Stimulated activated CD8-positive, alpha-beta memory T cell treated with anti-CD3 and anti-CD28 coated beads, Interleukin-7, amount 100 ng/mL, for 24 hours (primary cell): Measurements from ENCODE around the gene WWC2.

Experiments used
- DNase-seq: peaks from one replicate; pipeline ENCODE4 v3.0.0-alpha.2; 2020; ENCODE audit warnings: low read depth

WWC2 gene

GRCh38 chr4:183098723-183099536 lies at the start of gene WWC2:
TSS of gene WWC2 (plus strand) at chr4:183099257. CDS start at chr4:183099492, 235 bp downstream.
- DNase-seq: no peak

- DNase-seq: no peak
These were observed 45.4 kb upstream of the WWC2 start for GRCh38 chr4:183053681-183054080.

- DNase-seq: no peak
These were observed 41.8 kb upstream of the WWC2 start for GRCh38 chr4:183057255-183057654.

DNA sequence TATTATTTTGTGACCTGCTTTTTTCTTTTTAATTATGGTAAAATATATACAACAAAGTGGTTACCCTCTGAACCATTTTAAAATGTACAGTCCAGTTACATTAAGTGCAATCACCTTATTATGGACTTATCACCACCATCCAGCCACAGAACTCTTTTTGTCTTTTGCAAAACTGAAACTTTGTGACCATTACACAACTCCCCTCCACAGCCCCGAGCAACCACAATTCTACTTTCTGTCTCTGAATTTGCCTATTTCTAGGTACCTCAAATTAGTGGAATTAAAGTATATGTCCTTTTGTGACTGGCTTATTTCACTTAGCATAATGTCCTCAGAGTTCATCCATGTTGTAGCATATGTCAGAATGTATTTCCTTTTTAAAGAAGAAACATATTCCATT lies 39.3 kb upstream of the WWC2 start:
- no peak for DNase-seq

- DNase-seq: no peak
These were observed 30.6 kb upstream of the WWC2 start for GRCh38 chr4:183068502-183068901.

GRCh38 chr4:183071222-183071621 lies 27.8 kb upstream of the WWC2 start:
- no peak for DNase-seq

GRCh38 chr4:183072176-183072575 lies 26.9 kb upstream of the WWC2 start:
- no peak for DNase-seq

- no peak for DNase-seq
These were observed 25.3 kb upstream of the WWC2 start for GRCh38 chr4:183073838-183074145.

GRCh38 chr4:183074288-183074990 lies 24.6 kb upstream of the WWC2 start:
- no peak for DNase-seq

- DNase-seq: no peak
These were observed 20.4 kb upstream of the WWC2 start for GRCh38 chr4:183078634-183079033.

- no peak for DNase-seq
These were observed 18.5 kb upstream of the WWC2 start for GRCh38 chr4:183080372-183081115.

GRCh38 chr4:183081116-183081469 lies 18.0 kb upstream of the WWC2 start:
- DNase-seq: no peak

- no peak for DNase-seq
These were observed 17.0 kb upstream of the WWC2 start for GRCh38 chr4:183082053-183082452.

DNA sequence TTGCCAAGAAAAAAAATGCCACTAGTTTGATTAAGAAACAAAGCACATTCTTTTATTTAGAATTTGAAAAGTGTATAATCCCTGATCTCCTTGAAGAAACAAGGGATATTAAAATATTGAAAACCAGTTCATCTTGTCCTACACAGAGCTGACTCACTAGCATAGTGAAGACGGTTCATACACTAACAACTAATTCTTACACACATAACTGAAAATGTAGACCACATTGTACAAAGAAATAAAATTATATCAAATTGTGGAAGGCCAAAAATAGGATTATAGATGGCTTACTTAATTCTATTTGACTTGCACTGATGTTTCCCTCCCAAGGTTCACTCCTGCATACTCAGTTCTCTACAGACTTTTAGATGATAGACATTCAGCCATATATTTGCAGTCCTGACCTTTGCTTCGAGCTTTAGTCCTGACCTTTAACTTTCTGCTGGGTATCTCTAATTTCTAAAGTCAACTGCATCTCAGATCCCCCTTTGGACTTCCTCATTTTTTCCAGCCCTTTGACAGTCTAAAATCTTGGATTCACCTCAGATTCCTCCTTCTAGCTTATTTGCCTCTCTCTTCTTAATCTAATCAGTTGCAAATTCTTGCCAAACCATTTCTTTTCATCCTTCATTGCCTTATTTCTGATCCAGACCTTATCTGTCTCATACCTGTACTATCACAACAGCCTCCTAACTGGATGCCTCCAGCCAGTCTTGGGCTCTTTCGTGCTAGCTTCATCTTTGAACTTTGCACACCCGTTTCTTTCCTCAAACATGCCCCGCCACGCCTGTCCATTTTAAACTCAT lies 4.5 kb upstream of the WWC2 start:
- DNase-seq: no peak

GRCh38 chr4:183095199-183095512 lies 3.9 kb upstream of the WWC2 start:
- no peak for DNase-seq

DNA sequence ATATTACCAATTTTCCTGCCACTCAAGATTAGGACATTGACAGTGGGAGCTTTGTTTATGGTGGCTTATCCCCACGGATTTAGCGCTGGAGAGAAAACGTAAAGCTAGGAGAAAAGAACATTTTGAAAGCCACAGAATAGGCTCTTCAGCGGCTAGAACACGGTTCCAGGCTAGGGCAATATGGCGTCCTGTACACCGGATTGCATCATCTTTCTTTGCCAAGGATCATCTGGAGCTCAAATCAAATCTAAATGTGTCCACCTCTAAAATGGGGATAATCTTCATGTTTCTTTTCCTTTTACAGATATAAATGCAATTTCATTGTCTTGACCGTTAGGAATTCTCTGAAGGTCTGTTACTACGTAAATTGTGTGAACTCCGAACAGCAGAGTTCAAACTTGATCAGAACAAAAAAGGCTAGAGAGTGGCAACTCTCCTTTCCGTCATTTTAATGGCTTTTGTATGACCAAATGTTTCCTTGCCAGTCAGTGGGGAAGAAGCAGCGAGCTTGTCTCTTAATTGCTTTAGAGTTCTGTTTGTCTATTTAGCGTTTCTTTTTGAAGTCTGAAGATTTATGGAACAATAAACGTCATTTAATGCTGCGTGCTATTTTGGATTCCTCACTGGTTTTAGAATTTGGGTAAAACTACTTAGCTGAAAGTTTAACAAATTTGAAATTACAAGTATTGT lies 2.6 kb upstream of the WWC2 start:
- DNase-seq: no peak

DNA sequence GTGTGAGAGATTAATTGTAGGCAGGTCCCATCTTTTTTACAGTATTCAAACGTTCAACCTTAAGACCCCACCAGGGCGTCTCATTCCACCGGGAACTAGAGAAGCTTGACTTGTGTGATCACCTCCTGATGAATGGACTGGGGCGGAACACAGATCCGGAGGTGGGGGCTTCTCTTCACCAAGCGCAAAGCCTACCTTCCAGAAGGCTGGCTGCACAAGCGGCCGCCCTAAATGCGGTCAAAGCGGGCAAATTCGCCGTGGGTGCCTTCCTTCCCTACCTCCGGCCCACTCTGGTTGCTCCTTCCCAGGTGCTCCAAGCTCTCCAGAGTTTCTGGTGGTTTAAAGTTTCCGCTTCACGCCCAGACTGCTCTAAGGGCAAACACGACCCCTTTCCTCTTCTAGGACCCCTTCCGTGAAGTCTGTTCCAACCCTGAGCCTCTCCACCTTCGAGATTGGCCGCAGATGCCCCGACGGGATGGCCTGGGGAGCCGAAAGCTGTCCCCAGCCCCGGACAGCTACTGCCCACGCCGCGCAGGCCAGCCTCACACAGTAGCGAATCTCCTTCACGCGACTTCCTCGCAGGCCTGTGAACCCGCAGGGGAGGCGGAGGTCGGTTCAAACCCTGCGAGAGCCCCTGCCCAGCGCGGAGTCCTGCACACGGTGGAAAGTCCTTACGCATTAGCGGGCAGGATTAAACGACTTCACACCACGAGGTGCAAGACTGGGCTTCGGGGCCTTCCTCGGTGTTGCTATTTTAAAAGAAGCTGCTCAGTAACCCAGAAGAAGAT lies 1.6 kb upstream of the WWC2 start:
- DNase-seq: no peak

- no peak for DNase-seq
These were observed 886 bp upstream of the WWC2 start for GRCh38 chr4:183098019-183098722.

DNA sequence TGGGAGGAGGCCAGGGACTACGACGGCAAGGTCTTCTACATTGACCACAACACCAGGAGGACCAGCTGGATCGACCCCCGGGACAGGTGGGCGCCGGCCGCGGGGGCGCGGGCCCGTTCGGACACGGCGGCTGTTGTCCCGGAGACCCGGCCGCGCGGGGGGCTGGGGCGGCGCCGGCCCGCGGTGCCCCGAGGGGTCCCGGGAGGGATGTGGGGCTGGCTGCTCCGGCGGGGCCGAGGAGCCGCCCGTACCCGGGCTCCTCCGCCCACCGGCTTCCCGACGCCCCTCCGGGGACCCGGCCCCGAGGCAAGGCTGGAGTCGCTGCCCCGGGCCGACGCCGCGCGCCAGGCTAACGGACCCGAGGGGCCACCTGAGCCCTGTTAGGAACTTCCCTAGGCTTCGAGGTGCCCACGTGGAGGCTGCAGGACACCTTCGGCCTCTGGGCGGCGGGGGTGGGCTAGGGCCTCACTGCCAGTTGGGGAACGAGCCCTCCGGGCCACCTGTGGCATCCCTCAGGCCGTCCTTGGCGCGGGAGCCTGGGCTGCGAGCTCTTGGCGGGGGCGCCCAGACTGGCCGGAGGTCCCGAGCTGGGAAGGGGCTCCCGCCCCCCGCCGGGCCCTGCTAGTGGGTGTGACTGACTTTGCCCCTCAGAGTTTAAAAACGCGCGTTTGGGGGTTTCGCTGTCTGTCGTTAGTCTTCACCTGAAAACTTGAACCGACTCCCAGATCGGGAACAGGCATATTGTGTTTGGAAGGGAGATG lies 660 bp downstream of the WWC2 start:
- DNase-seq: no peak

DNA sequence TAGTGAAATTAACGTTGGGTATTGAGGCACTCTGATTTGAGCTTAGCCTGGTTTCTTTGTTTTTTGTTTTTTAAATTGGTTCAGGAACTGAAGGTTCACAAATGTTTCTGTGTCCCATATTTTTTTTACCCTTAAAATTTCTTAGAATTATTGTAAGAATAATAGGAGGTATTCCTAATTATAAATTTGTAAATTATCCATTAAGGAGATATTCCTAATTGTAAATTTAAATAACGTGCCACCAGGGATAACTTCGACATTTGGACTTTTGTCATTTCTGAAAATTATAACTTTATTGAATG lies 1.2 kb downstream of the WWC2 start:
- no peak for DNase-seq
